Hepatocyte (in vitro differentiated cells): Measurements from ENCODE around the gene CNGA1. TPM values are rescaled to one million over a fixed set of nuclear protein-coding genes. Genes with fewer than 3 reads are reported as not detected.

ENCODE experiments used
- DNase-seq: peaks from one replicate; pipeline ENCODE4 v3.0.0-alpha.2; 2016; ENCODE audit warnings: low spot score
- H2AFZ ChIP-seq: fragments of 200-600 bp; sonication (generic); 2 replicates; pipeline ENCODE4 v1.6.0; 2016; ENCODE audit warnings: antibody characterized with exemption, mild to moderate bottlenecking
- H3K27ac ChIP-seq: fragments of 200-600 bp; sonication (generic); 2 replicates; pipeline ENCODE4 v1.5.1; 2016; ENCODE audit warnings: mild to moderate bottlenecking
- H3K27me3 ChIP-seq: fragments of 200-600 bp; sonication (generic); 2 replicates; pipeline ENCODE4 v1.6.1; 2016
- H3K36me3 ChIP-seq: fragments of 200-600 bp; sonication (generic); replicated peaks from 2 replicates; pipeline ENCODE4 v1.5.1; 2016; ENCODE audit warnings: low read depth; ENCODE audit not compliant: insufficient read depth
- H3K4me1 ChIP-seq: fragments of 200-600 bp; sonication (generic); 2 replicates; pipeline ENCODE4 v1.5.1; 2016; ENCODE audit warnings: mild to moderate bottlenecking, moderate library complexity; ENCODE audit not compliant: insufficient read depth
- H3K4me2 ChIP-seq: fragments of 200-600 bp; sonication (generic); 2 replicates; pipeline ENCODE4 v1.6.0; 2016
- H3K4me3 ChIP-seq: fragments of 200-600 bp; sonication (generic); 2 replicates; pipeline ENCODE4 v1.5.1; 2016; ENCODE audit warnings: mild to moderate bottlenecking
- H3K79me2 ChIP-seq: fragments of 200-600 bp; sonication (generic); 2 replicates; pipeline ENCODE4 v1.6.0; 2017; ENCODE audit warnings: mild to moderate bottlenecking
- H3K9me2 ChIP-seq: fragments of 200-600 bp; sonication (generic); replicated peaks from 2 replicates; pipeline ENCODE4 v1.6.0; 2017; ENCODE audit warnings: mild to moderate bottlenecking; ENCODE audit not compliant: insufficient read depth
- H3K9me3 ChIP-seq: fragments of 200-600 bp; sonication (generic); 2 replicates; pipeline ENCODE4 v1.5.1; 2016; ENCODE audit warnings: low read depth, mild to moderate bottlenecking
- H4K20me1 ChIP-seq: fragments of 200-600 bp; sonication (generic); 2 replicates; pipeline ENCODE4 v1.6.0; 2016; ENCODE audit warnings: mild to moderate bottlenecking; ENCODE audit not compliant: insufficient read depth, poor library complexity, severe bottlenecking
- EZH2 ChIP-seq: fragments of 200-600 bp; sonication (generic); IDR thresholded peaks from 2 replicates; pipeline ENCODE4 v1.6.1; 2016; ENCODE audit warnings: antibody characterized with exemption, mild to moderate bottlenecking, borderline replicate concordance
- EZH2phosphoT487 ChIP-seq: fragments of 200-600 bp; sonication (generic); IDR thresholded peaks from one replicate; pipeline ENCODE4 v1.6.1; 2018; ENCODE audit warnings: antibody characterized with exemption, mild to moderate bottlenecking, low read depth, moderate library complexity; ENCODE audit not compliant: unreplicated experiment, severe bottlenecking
- whole genome bisulfite sequencing: methylation state at CpG from one replicate; pipeline ENCODE4 v1.1.6; 2016; ENCODE audit warnings: low lambda C conversion rate; ENCODE audit errors: missing lambda C conversion rate; 5-methylcytosine and 5-hydroxymethylcytosine counted together
- polyA plus RNA-seq: library from polyadenylated mRNA; unstranded; fragments of >200 nt; fragmentation: Nextera tagmentation; extraction: Ambion mirVana; gene quantifications from 2 replicates; pipeline ENCODE4 v1.2.1, GENCODE V29; 2016
- total RNA-seq: library from RNA; depleted of rRNA; stranded (reverse); fragments of >200 nt; gene quantifications from 2 replicates; pipeline ENCODE4 v1.2.3, GENCODE V29; 2014
- TF ChIP-seq, protein P1 (sequence below): fragments of 200-600 bp; sonication (generic); IDR thresholded peaks from 2 replicates; pipeline ENCODE4 v1.5.1; 2016; ENCODE audit warnings: antibody characterized with exemption, mild to moderate bottlenecking; ENCODE audit not compliant: poor library complexity

CNGA1 gene
- total and polyA plus RNA-seq, 2 experiments from 2014 or later: 4.6 TPM

DNA sequence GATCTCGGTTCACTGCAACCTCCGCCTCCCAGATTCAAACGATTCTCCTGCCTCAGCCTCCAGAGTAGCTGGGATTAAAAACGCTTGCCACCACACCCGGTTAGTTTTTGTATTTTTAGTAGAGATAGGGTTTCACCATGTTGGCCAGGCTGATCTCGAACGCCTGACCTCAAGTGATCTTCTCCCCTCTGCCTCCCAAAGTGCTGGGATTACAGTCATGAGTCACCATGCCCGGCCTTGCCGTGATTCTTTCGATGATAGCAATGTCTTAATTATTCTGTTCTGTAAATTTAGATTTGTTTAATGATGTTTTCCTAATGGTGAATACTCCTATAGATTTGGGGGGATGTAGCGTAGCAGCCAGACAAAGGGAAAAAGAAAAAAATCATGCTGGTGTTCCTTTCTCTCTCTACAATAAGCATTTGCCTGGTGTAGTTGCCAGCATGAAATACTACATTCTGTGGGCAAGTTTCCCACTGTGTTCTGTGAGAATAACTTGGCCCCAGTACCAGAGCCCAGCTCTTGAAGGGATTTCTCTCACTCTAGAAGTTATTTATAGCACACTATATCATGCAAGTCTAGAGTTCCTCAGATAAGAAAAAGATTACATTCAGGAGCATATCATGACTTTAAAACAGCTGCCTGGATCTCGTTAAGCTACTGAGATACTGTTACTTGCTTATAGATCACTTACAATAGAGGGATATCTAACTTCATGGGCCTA lies 15.5 kb upstream of the CNGA1 start:
- no peaks in the 10 kb centered on the region for H4K20me1 ChIP-seq
- no peaks in the 10 kb centered on the region for H3K79me2 ChIP-seq
- peak; percentile 52 for DNase-seq
- H3K4me2 ChIP-seq: peak overlapping the region; percentile 31
- no peaks in the 10 kb centered on the region for H3K9me3 ChIP-seq
- peaks cover 20% of the 10 kb centered on the region for H3K4me1 ChIP-seq
- peak overlapping the region; percentile 69 for H3K27ac ChIP-seq
- H2AFZ ChIP-seq: no peak overlapping the region
- TF ChIP-seq, protein P1, sequence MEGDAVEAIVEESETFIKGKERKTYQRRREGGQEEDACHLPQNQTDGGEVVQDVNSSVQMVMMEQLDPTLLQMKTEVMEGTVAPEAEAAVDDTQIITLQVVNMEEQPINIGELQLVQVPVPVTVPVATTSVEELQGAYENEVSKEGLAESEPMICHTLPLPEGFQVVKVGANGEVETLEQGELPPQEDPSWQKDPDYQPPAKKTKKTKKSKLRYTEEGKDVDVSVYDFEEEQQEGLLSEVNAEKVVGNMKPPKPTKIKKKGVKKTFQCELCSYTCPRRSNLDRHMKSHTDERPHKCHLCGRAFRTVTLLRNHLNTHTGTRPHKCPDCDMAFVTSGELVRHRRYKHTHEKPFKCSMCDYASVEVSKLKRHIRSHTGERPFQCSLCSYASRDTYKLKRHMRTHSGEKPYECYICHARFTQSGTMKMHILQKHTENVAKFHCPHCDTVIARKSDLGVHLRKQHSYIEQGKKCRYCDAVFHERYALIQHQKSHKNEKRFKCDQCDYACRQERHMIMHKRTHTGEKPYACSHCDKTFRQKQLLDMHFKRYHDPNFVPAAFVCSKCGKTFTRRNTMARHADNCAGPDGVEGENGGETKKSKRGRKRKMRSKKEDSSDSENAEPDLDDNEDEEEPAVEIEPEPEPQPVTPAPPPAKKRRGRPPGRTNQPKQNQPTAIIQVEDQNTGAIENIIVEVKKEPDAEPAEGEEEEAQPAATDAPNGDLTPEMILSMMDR: no peak
- no peak for TF ChIP-seq EZH2phosphoT487
- TF ChIP-seq EZH2: no peak
- H3K36me3 ChIP-seq: no peaks in the 10 kb centered on the region
- no peaks in the 10 kb centered on the region for H3K9me2 ChIP-seq
- 68% methylated on average over 12 of the region's 12 CpGs for WGBS
- H3K27me3 ChIP-seq: no peaks in the 10 kb centered on the region
- H3K4me3 ChIP-seq: no peak overlapping the region

DNA sequence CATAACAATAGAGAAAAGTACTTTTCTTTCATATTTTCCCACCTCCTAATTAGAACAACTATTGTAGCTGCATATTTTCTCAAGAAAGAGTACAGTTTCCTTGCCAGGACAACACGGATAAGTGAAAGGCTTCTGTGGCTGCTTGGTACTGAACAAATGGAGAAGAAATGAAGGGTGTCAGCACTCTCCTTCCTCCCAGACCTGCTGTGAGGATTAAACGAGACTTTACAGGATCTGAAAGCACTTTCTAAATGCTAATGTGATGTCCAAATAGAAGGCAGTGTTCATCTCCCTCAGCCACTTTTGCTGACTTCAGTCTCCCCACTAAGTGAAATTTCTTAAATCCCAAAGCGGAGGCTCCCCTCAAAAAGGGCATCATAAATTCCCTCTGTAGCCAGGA lies 14.0 kb upstream of the CNGA1 start:
- H3K27ac ChIP-seq: no peak overlapping the region

DNA sequence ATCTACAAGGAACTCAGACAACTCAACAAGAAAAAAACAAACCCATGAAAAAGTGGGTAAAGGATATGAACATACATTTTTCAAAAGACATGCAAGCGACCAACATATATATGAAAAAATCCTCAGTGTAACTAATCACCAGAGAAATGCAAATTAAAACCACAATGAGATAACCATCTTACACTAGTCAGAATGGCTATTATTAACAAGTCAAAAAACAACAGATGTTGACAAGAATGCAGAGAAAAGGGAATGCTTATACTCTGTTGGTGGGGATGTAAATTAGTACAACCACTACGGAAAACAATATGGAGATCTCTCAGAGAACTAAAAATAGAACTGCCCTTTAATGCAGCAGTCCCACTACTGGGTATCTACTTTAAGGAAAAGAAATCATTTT lies 12.2 kb upstream of the CNGA1 start:
- TF ChIP-seq EZH2phosphoT487 (no peak), EZH2 (no peak)
- TF ChIP-seq, protein P1: no peak
- Histone ChIP-seq H3K4me3 (no peak overlapping the region), H3K9me2 (no peaks in the 10 kb centered on the region), H3K27ac (no peak overlapping the region), H2AFZ (no peak overlapping the region), H3K79me2 (no peaks in the 10 kb centered on the region), H3K27me3 (no peaks in the 10 kb centered on the region), H3K4me1 (peaks cover 20% of the 10 kb centered on the region), H4K20me1 (no peaks in the 10 kb centered on the region), H3K9me3 (no peaks in the 10 kb centered on the region), H3K36me3 (no peaks in the 10 kb centered on the region), H3K4me2 (no peak overlapping the region)
- DNase-seq: no peak
- 30% methylated on average over 2 of the region's 2 CpGs for WGBS

More for the DNA sequence above, 14.0 kb upstream of the CNGA1 start:
- no peak for DNase-seq
- no peak overlapping the region for H2AFZ ChIP-seq
- no peaks in the 10 kb centered on the region for H3K36me3 ChIP-seq
- H4K20me1 ChIP-seq: no peaks in the 10 kb centered on the region
- H3K79me2 ChIP-seq: no peaks in the 10 kb centered on the region
- H3K4me3 ChIP-seq: no peak overlapping the region
- no peaks in the 10 kb centered on the region for H3K9me2 ChIP-seq
- H3K9me3 ChIP-seq: no peaks in the 10 kb centered on the region
- no peak overlapping the region for H3K4me2 ChIP-seq
- TF ChIP-seq, protein P1: no peak
- no peak for TF ChIP-seq EZH2phosphoT487
- TF ChIP-seq EZH2: no peak
- 72% methylated on average over 3 of the region's 3 CpGs for WGBS
- H3K27me3 ChIP-seq: no peaks in the 10 kb centered on the region
- H3K4me1 ChIP-seq: peaks cover 20% of the 10 kb centered on the region

DNA sequence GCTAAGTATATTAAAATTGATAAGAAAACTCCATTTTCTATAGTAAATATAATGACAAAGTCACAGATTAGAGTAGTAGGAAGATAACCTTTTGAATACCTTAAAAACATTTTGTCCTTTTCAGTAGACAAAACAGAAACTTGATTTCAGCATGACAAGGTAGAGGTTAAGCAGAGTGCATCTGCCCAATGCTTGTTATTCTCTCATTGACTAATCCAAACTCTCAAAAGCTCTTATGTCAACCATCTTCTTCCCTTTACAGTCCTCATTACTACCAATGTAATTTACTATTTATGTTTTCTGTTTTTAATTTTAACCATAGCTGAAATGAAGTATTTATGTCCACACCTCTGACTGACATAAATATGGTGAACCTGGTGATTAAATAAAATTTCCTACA lies 11.2 kb upstream of the CNGA1 start:
- Histone ChIP-seq H3K9me3 (no peaks in the 10 kb centered on the region), H3K79me2 (no peaks in the 10 kb centered on the region), H4K20me1 (no peaks in the 10 kb centered on the region), H3K4me1 (peaks cover 11% of the 10 kb centered on the region), H3K27me3 (no peaks in the 10 kb centered on the region), H2AFZ (no peak overlapping the region), H3K4me3 (no peak overlapping the region), H3K27ac (no peak overlapping the region), H3K9me2 (no peaks in the 10 kb centered on the region), H3K36me3 (no peaks in the 10 kb centered on the region), H3K4me2 (no peak overlapping the region)
- DNase-seq: no peak
- TF ChIP-seq, protein P1: no peak
- TF ChIP-seq EZH2phosphoT487: no peak
- no peak for TF ChIP-seq EZH2
